HL-60 (cell line): Measurements from ENCODE around the gene MYOC.
"Not testable (repeated sequence)": the region's sequence is repeated elsewhere in the genome, so short reads cannot be mapped to it uniquely, and the experiment has no call there.

Experiments
- DNase-seq, 2 experiments: peaks; one replicate each; pipeline ENCODE4 v3.0.0-alpha.2; 2010 to 2020; ENCODE audit warnings: low read depth in 1 of 2, low spot score in 1 of 2
- H3K27ac ChIP-seq: fragments of 250-450 bp; sonication (Bioruptor Pico); replicated peaks from 2 replicates; pipeline ENCODE4 v1.5.1; 2020; ENCODE audit warnings: mild to moderate bottlenecking, moderate library complexity
- H3K27me3 ChIP-seq: fragments of 250-450 bp; sonication (Bioruptor Pico); 2 replicates; pipeline ENCODE4 v1.5.1; 2021; ENCODE audit warnings: mild to moderate bottlenecking, moderate library complexity; ENCODE audit not compliant: insufficient read depth, poor library complexity, severe bottlenecking
- H3K4me3 ChIP-seq: replicated peaks from 2 replicates; pipeline ENCODE4 v1.5.1; 2011; ENCODE audit warnings: mild to moderate bottlenecking, control low read depth, low read length; ENCODE audit not compliant: insufficient read depth
- CTCF ChIP-seq: IDR thresholded peaks from one replicate; pipeline ENCODE4 v1.5.1; 2011; ENCODE audit warnings: low read length, control low read depth, inconsistent platforms; ENCODE audit not compliant: insufficient read depth
- GABPA ChIP-seq: IDR thresholded peaks from 2 replicates; pipeline ENCODE4 v1.6.1; 2012; ENCODE audit warnings: low read depth
- POLR2AphosphoS5 ChIP-seq: IDR thresholded peaks from 2 replicates; pipeline ENCODE4 v1.6.1; 2012; ENCODE audit warnings: low read depth
- REST ChIP-seq: IDR thresholded peaks from 2 replicates; pipeline ENCODE4 v1.6.1; 2012; ENCODE audit warnings: low read depth; ENCODE audit not compliant: insufficient replicate concordance
- SPI1 ChIP-seq: IDR thresholded peaks from 2 replicates; pipeline ENCODE4 v1.6.1; 2012; ENCODE audit warnings: low read depth, mild to moderate bottlenecking, borderline replicate concordance

The MYOC gene

GRCh38 chr1:171623651-171624331, 28.7 kb downstream of the MYOC start:
- TF ChIP-seq SPI1 = no peak
- no peak for TF ChIP-seq GABPA
- no peak for TF ChIP-seq CTCF
- TF ChIP-seq REST = no peak
- TF ChIP-seq POLR2AphosphoS5 = no peak
- Histone ChIP-seq H3K27me3 (peaks cover 2% of the 10 kb centered on the region), H3K4me3 (no peak overlapping the region), H3K27ac (no peak overlapping the region)
- no peak for DNase-seq

- Histone ChIP-seq H3K4me3 (no peak within 1 kb of the TSS), H3K27ac (no peak within 1 kb of the TSS)
- no peak for TF ChIP-seq POLR2AphosphoS5
These were observed 30.4 kb downstream of the MYOC start, which contains the start of gene MYOCOS for GRCh38 chr1:171622152-171622462. Gene MYOCOS (plus strand): TSS chr1:171622243. CDS start chr1:171623884, 1,641 bp downstream.

GRCh38 chr1:171616586-171616985, 35.9 kb downstream of the MYOC start:
- peaks cover 2% of the 10 kb centered on the region for H3K27me3 ChIP-seq
- TF ChIP-seq GABPA (no peak), POLR2AphosphoS5 (no peak), REST (no peak), SPI1 (no peak), CTCF (no peak)
- no peak overlapping the region for H3K27ac ChIP-seq
- no peak overlapping the region for H3K4me3 ChIP-seq
- DNase-seq = no peak

More at GRCh38 chr1:171622152-171622462, 30.4 kb downstream of the MYOC start, which contains the start of gene MYOCOS:
- H3K27me3 ChIP-seq = peaks cover 2% of the 10 kb centered on the region
- DNase-seq = no peak

- H3K27ac ChIP-seq, H3K27me3 ChIP-seq, DNase-seq, H3K4me3 ChIP-seq: not testable (repeated sequence)
These were observed 37.2 kb downstream of the MYOC start for GRCh38 chr1:171615122-171615906.
